ENCODE results near the gene CEP19. TPM values are rescaled to one million over a fixed set of nuclear protein-coding genes. Genes with fewer than 3 reads are reported as not detected.

Gene CEP19
- polyA plus RNA-seq, 1 donor from 2014 or later, result 43.1 TPM

- TF ChIP-seq EZH2 (IDR thresholded peaks at IDR 0.05; ENCODE audit: borderline replicate concordance, insufficient read depth, low read length, poor library complexity, severe bottlenecking) (no peak), SMC3 (conservative IDR thresholded peaks at IDR 0.05; ENCODE audit: poor library complexity) (no peak), REST (IDR thresholded peaks at IDR 0.05; ENCODE audit: borderline replicate concordance) (no peak), RAD21 (conservative IDR thresholded peaks at IDR 0.05) (no peak), TAF1 (IDR thresholded peaks at IDR 0.05; ENCODE audit: low read depth) (no peak), MXI1 (conservative IDR thresholded peaks at IDR 0.05; ENCODE audit: poor library complexity, severe bottlenecking) (no peak), POLR2AphosphoS5 (IDR thresholded peaks at IDR 0.05) (no peak), EP300 (conservative IDR thresholded peaks at IDR 0.05; ENCODE audit: poor library complexity, severe bottlenecking) (no peak), CTCF (IDR thresholded peaks at IDR 0.05; ENCODE audit: poor library complexity, severe bottlenecking) (no peak)
- Histone ChIP-seq H3K4me2 (ENCODE audit: low read length) (no peak overlapping the region), H2AFZ (ENCODE audit: low read depth, low read length) (no peak overlapping the region)
Measured at GRCh38 chr3:196699749-196700148, 12.3 kb downstream of the CEP19 start.

GRCh38 chr3:196697270-196697669 is 14.8 kb downstream of the CEP19 start:
- no peak for TF ChIP-seq CTCF (IDR thresholded peaks at IDR 0.05; ENCODE audit: poor library complexity, severe bottlenecking)
- TF ChIP-seq EZH2 (IDR thresholded peaks at IDR 0.05; ENCODE audit: borderline replicate concordance, insufficient read depth, low read length, poor library complexity, severe bottlenecking), result no peak
- no peak for TF ChIP-seq MXI1 (conservative IDR thresholded peaks at IDR 0.05; ENCODE audit: poor library complexity, severe bottlenecking)
- no peak for TF ChIP-seq SMC3 (conservative IDR thresholded peaks at IDR 0.05; ENCODE audit: poor library complexity)
- Histone ChIP-seq H3K4me2 (ENCODE audit: low read length) (no peak overlapping the region), H4K20me1 (ENCODE audit: insufficient read depth) (no peaks in the 10 kb centered on the region), H3K9me2 (ENCODE audit: insufficient read depth, low read length) (no peaks in the 10 kb centered on the region), H3K27ac (ENCODE audit: low read length) (no peak overlapping the region), H3K79me2 (replicated peaks; ENCODE audit: insufficient read depth, low read length) (no peaks in the 10 kb centered on the region), H3K36me3 (ENCODE audit: insufficient read depth, low read length) (no peaks in the 10 kb centered on the region), H3F3A (ENCODE audit: insufficient read depth, low read length, poor library complexity, severe bottlenecking) (no peaks in the 10 kb centered on the region), H3K4me3 (ENCODE audit: low read length) (no peak overlapping the region), H2AFZ (ENCODE audit: low read depth, low read length) (no peak overlapping the region), H3K9ac (ENCODE audit: low read length) (no peak overlapping the region), H3K27me3 (ENCODE audit: insufficient read depth, low read depth, low read length) (no peaks in the 10 kb centered on the region), H3K9me3 (ENCODE audit: low read length) (no peaks in the 10 kb centered on the region)

More at GRCh38 chr3:196699749-196700148, 12.3 kb downstream of the CEP19 start:
- Histone ChIP-seq H3K36me3 (ENCODE audit: insufficient read depth, low read length) (no peaks in the 10 kb centered on the region), H3F3A (ENCODE audit: insufficient read depth, low read length, poor library complexity, severe bottlenecking) (no peaks in the 10 kb centered on the region), H3K9me2 (ENCODE audit: insufficient read depth, low read length) (no peaks in the 10 kb centered on the region), H3K9ac (ENCODE audit: low read length) (no peak overlapping the region), H3K79me2 (replicated peaks; ENCODE audit: insufficient read depth, low read length) (no peaks in the 10 kb centered on the region), H3K9me3 (ENCODE audit: low read length) (no peaks in the 10 kb centered on the region), H3K4me3 (ENCODE audit: low read length) (no peak overlapping the region), H3K27me3 (ENCODE audit: insufficient read depth, low read depth, low read length) (no peaks in the 10 kb centered on the region), H3K27ac (ENCODE audit: low read length) (no peak overlapping the region), H4K20me1 (ENCODE audit: insufficient read depth) (no peaks in the 10 kb centered on the region)

Data from neural cell (in vitro differentiated cells).